ENCODE measurements around the gene ABCF1. TPM values are rescaled to one million over a fixed set of nuclear protein-coding genes. Genes with fewer than 3 reads are reported as not detected.
"Not testable (repeated sequence)": the region's sequence is repeated elsewhere in the genome, so short reads cannot be mapped to it uniquely, and the experiment has no call there.

Gene ABCF1
- total RNA-seq = 80.3 and 85.2 TPM in 2 replicates

GRCh38 chr6:30571075-30571761, at the start of gene ABCF1:
ABCF1 (plus strand) TSS chr6:30571442; CDS start chr6:30571488, 46 bp downstream.
- intact Hi-C loops (cut with micrococcal nuclease) = loop anchor here (1.0 kb wide), 4 partner anchors 15 to 82 kb away; partner anchors contain the start of genes C6orf136, GNL1, HLA-E and MRPS18B

- intact Hi-C loops (cut with micrococcal nuclease) = not testable (repeated sequence)
Observed at GRCh38 chr6:30521952-30522351, 49.3 kb upstream of the ABCF1 start.

GRCh38 chr6:30526444-30526843, 44.8 kb upstream of the ABCF1 start:
- intact Hi-C loops (cut with micrococcal nuclease) = not testable (repeated sequence)

GRCh38 chr6:30529349-30529875, 41.8 kb upstream of the ABCF1 start:
- intact Hi-C loops (cut with micrococcal nuclease) = not testable (repeated sequence)

- intact Hi-C loops (cut with micrococcal nuclease) = no loop called here
Observed at GRCh38 chr6:30530014-30530413, 41.2 kb upstream of the ABCF1 start.

GRCh38 chr6:30533460-30534294, 37.6 kb upstream of the ABCF1 start:
- intact Hi-C loops (cut with micrococcal nuclease) = loop anchor here (2.0 kb wide), 1 partner anchor 63 kb away; no protein-coding TSS in a partner anchor

GRCh38 chr6:30537931-30538330, 33.3 kb upstream of the ABCF1 start:
- intact Hi-C loops (cut with micrococcal nuclease) = no loop called here

GRCh38 chr6:30541515-30542403, 29.5 kb upstream of the ABCF1 start:
- intact Hi-C loops (cut with micrococcal nuclease) = loop anchor here (1.0 to 2.0 kb wide), 2 partner anchors 56 to 189 kb away; no protein-coding TSS in a partner anchor

- intact Hi-C loops (cut with micrococcal nuclease) = no loop called here
Observed at GRCh38 chr6:30542404-30542725, 28.9 kb upstream of the ABCF1 start.

GRCh38 chr6:30542915-30543314, 28.3 kb upstream of the ABCF1 start:
- intact Hi-C loops (cut with micrococcal nuclease) = no loop called here

GRCh38 chr6:30543821-30544220, 27.4 kb upstream of the ABCF1 start:
- intact Hi-C loops (cut with micrococcal nuclease) = loop anchor here (1.0 kb wide), 1 partner anchor 61 kb away; no protein-coding TSS in a partner anchor

GRCh38 chr6:30544666-30545272, 26.5 kb upstream of the ABCF1 start:
- intact Hi-C loops (cut with micrococcal nuclease) = loop anchor here (1.0 kb wide), 1 partner anchor 61 kb away; no protein-coding TSS in a partner anchor

GRCh38 chr6:30547454-30547853, 23.8 kb upstream of the ABCF1 start:
- intact Hi-C loops (cut with micrococcal nuclease) = no loop called here

GRCh38 chr6:30548375-30548774, 22.9 kb upstream of the ABCF1 start:
- intact Hi-C loops (cut with micrococcal nuclease) = no loop called here

- intact Hi-C loops (cut with micrococcal nuclease) = no loop called here
Observed at GRCh38 chr6:30554404-30554803, 16.8 kb upstream of the ABCF1 start.

GRCh38 chr6:30554962-30555815, 16.1 kb upstream of the ABCF1 start:
- intact Hi-C loops (cut with micrococcal nuclease) = loop anchor here (5.0 kb wide), 2 partner anchors 228 to 642 kb away; partner anchors contain the start of gene TRIM39

GRCh38 chr6:30555816-30556065, 15.5 kb upstream of the ABCF1 start:
- intact Hi-C loops (cut with micrococcal nuclease) = loop anchor here (1.0 to 5.0 kb wide), 6 partner anchors 16 to 642 kb away; partner anchors contain the start of genes ABCF1, C6orf136, MRPS18B and PPP1R10

- intact Hi-C loops (cut with micrococcal nuclease) = loop anchor here (1.0 to 5.0 kb wide), 6 partner anchors 15 to 641 kb away; partner anchors contain the start of genes ABCF1, C6orf136, MRPS18B and PPP1R10
Observed at GRCh38 chr6:30556066-30556905, 15.0 kb upstream of the ABCF1 start, which contains the start of gene GNL1. GNL1 (minus strand) TSS chr6:30556489; CDS start chr6:30556203, 286 bp downstream.
